G401.6 (cell line): ENCODE data around the gene MPZL1.
"Not testable (repeated sequence)": the region's sequence is repeated elsewhere in the genome, so short reads cannot be mapped to it uniquely, and the experiment has no call there.

Experiments used
- FAIRE-seq: peaks from 2 replicates; lab custom pipeline; 2012; peaks lifted over from hg19 to GRCh38; lab: Jason Lieb, UNC

Gene MPZL1

DNA sequence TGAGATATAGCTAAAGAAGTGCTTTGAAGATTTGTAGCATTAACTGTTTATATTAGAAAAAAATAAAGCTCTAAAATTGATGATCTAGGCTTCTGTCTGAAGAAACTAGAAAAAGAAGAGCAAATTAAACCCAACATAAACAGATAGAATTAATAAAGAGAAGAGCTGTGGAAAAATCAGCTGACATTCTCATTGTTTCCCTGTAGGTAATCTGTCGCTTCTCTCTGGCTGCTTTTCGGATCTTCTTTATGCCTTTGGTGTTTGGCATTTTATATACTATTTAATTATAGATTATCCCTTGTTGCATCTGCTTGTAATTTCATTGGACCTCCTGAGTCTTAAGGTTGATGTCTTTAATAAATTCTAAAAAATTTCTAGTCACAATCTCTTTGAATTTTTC lies 59.8 kb downstream of the MPZL1 start:
- FAIRE-seq = no peak

DNA sequence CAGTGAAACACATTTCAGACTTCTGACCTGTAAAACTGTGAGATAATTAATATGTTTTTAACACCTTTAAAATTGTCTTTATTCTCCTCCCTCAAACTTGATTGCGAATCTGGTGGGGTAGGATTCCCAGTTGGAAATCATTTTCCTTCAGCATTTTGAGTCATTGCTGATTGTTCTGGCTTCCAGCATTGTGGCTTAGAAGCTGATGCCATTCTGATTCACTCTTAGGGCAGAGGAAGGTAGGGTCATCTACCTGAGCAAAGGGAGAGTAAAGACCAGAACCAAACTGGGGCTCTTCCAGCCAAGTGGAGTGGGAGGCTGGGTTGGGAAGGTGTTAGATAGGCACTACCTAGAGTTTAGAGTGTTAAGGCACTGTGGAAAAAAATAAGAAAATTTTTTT lies 61.2 kb downstream of the MPZL1 start:
- FAIRE-seq = no peak

DNA sequence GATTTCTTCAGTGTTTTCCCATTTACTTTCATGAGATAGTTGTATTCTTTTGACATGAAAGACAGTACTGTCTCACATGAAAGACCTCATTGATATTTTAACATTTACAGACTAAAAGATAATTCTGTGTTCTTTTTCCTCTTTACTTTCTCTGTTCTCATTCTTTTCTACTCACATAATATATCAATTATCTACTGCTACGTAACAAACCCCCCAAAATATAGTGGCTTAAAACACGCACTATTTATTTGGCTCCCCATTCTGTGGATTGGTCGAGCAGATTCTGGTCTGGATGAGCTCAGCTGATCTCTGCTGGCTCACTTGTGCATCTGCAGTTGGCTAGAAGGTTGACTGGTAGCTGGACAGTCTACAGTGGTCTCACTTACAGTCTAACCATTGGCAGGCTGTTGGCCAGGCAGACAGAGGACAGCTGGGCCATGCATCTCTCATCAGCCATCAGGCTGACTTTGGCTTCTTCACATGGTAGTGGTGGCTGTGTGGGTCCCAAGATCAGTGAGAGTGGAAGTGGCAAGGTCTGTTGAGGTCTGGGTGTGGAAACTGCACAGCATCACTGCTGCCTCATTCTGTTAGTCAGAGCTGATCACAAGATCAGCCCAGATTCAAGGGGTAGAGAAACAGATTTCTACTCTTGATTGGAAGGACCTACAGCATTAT lies 63.2 kb downstream of the MPZL1 start:
- no peak for FAIRE-seq

DNA sequence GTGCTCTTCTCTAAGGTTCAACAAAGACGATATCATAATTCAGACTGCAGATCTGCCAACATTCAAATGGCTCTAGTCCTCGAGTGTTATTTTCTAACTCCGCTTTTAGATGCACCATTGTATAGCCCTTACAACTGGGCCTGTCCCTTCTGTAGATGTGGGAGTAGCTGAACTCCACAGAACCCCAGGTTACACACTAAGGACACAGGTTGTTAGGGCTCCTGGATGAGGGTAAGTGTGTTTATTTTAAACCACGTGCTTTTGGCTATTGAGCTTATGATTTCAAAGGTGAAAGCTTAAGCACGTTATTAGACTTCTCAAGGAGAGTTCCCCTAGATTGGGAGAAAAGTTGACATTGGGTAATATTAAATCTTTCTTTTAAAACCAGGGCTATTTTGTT lies 64.7 kb downstream of the MPZL1 start:
- FAIRE-seq = no peak

DNA sequence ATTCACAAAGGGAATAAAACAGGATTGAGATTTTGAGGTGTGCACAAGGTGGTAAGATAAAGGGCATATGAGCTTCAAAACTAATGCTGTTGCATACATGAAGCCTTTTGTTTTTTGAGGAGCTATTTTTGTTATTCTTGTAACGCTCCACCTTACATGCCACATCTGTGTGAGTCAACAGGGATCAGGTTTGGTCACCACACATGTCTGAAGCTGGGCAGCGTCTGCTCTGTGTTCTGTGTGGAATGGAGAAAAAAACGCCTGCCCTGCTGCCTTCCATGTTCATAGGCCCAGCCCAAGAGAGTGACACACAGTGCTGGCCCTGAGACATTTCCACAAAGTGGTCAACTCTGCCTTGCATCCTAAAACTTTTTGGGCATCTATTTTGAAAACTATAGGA lies 67.7 kb downstream of the MPZL1 start:
- FAIRE-seq = no peak

DNA sequence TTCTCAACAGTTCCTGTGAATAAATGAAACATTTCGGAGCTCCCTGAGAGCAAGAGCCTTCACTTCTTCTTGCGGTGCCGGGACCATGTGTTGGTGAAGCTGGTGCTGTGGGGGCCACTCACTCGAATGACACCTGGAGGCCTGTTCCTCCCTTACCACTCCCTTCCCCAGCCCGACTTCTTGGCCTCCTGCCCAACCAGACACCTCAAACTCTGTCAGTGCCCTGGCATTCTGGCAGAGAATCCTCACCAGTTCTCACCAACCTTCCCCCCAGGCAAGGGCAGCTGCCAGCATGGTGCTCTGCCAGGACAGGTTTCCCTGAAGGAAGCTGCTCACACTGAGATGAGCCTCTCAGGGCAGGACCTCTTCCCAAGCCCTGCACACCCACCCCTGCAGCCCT lies 68.3 kb downstream of the MPZL1 start:
- FAIRE-seq = no peak

DNA sequence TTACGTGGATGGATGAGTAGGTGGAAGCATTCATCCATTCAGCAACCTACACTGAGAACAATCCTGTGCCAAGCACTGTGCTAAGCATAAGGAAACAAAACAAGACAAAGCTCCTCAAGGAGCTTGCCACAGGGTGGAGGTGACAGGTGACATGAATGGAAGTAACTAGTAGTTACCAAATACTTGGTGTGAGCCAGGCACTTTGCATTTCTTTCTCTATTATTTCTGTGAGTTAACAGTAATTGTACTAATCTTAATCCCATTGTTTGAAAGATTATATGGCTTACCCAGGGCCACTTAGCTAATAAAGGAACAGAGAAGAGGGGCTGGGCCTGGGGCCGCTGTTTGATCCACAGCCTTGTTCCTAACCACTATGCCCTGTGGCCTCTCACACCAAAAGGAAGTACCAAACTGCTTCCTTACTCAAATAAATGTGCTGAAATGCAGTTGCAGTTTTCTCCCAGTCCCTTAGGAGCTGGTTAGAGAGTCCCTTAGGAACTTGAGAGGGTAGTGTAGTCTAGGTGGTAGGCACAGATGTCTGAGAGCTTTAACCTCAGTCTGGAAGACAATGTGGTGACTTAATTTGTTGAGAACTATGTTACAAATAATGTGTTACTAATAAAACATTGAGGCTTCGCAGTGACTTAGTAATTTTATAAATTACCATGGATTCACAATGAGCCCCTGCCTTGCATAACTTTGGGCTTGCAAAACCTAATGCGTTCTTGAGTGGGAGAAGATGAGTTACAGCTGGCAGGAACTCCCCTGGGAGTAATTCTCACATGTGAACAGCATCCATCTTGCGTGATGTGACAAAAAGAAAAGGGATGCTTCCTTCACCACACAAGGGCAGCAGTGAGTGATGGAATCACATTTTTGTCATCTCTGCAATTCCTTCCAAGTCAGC lies 69.8 kb downstream of the MPZL1 start:
- no peak for FAIRE-seq

DNA sequence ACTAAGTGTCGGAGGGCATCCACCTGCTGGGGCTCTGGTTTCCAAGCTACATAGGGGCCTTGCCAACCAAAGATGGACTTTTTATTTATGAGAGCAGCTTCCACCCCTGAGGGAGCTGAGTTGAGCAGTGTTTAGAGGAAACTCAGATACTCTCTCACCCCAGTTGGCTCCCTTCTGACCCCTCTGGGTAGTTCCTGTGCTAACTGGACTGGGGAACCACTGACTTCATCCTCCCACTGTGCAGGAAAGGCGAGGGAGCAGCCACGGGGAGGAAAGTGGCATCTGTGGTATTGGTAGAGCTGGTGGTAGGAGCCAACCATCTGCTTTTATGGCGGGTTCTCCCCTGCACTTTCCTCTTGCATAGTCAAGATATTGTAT lies 70.4 kb downstream of the MPZL1 start:
- no peak for FAIRE-seq

DNA sequence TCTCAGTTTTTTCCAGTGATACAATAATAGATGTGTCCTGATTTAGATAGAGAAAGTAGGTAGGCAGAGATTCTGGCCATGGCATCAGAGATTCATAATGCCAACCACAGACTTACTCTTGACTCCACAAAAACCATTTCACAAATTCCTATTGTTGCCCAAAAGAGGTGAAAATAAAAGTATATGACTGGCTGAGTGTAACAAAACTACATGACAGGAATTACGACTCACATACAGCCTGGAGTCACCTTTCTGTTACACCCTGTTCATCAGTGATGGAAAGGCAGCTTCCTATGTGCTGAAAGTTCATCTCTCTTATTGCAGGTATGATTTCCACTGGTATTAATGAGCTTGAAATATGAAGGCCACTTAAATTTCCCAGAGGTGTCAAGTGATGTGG lies 72.3 kb downstream of the MPZL1 start:
- no peak for FAIRE-seq

DNA sequence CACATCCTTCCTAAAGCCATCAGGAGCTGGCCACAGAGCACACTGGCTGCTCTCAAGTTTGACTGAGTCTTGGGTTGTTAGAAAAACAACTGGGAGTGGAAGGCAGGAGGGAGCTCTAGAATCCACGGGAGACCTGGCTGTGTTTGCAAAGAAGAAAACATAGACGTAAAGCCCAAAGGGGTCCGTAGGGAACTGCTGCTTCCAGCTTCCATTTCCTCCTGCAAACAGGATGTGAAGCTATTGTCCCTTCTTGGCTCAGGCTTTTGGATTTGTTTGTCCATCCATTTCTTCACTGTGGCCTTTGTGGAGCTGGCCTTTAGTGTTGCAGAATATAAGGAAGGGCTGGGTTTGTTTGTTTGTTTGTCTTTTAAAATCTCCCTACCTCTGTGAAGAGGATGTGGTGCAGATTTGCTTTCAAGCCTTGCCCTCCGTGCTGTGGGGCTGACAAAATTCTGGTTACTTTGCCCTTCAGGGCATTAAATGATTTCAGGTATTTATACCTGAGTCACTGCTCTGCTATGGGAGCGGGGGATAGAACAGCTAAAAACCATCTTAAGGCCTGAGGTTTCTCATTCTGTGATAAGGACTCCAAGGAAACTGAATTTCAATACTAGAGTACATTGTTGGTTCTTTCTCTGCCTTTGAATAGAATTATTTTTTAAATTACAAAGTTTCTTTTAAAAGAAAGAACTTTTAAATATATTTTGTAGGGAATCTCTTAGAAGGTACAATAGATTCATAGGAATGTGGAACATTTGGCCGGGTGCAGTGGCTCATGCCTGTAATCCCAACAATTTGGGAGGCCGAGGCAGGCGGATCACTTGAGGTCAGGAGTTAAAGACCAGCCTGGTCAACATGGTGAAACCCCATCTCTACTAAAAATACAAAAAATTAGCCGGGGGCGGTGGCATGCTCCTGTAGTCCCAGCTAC lies 74.3 kb downstream of the MPZL1 start:
- no peak for FAIRE-seq

DNA sequence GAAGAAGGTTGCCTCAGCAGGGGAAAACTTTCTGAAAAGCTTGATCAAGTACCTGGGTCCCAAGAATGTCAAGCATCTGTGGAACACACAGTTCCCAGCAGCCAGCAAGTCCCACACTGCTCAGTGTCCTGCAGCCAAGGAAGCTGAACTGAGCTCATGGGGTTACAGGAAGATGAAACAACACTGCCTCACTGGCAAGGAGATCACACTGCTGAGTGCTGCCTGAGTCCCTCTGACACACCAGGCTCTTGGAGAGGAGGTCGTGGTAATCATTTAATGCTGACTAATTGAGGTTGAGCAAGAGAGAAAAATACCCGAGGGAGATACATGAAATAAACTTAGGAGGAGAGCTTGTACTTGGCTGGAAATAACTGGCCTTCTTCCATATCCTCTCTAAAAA lies 75.2 kb downstream of the MPZL1 start:
- no peak for FAIRE-seq

DNA sequence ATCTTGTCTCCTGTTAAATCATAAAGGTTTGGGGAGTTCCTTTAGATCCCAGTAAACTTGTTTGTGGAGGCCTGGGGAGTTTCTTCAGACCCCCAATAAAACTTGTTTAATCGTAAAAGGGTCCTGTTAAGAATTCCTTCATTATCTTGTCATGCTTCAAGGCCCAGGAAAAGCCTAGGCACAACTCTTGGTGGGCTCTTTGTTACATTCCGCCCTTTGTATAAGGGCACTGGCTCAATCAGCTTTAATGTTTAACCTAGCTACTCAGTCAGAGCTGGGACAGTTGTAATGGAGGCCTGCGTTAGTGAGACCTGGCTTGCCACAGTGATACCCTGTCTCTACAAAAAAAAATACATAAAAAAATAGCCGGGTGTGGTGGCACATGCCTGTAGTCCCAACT lies 77.2 kb downstream of the MPZL1 start:
- FAIRE-seq = no peak

DNA sequence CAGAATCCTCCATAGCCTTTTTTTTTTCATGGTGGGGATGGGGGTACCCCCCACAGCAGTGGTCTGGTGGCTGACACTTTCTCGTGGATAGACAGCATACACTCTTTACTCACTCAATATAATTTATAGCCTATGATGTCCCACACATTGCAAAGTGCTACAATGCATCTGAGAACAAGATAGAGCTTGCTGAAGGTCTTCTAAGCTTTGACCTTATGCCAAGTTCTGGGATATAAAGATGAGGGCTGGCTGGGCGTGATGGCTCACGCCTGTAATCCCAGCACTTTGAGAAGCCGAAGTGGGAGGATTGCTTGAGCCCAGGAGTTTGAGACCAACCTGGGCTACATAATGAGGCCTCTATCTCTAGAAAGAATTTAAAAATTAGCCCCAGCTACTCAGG lies 78.0 kb downstream of the MPZL1 start:
- no peak for FAIRE-seq

DNA sequence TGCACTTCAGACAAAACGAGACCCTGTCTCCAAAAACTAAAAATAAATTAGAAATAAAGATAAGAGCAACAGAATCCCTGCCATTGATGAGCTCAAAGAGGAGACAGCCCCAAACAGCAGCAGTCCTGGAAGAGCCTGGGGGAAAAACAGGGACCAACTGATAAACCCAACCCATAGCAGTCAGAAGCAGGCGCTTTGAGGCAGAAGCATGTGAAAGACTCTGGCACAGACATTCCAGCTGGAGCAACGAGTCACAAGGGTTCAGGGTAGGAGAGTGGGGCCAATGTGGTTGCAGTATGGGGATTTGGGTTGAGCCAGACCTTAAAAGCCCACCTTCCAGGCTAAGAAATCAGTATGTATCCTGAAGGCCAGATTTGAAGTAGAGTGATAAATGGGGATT lies 78.5 kb downstream of the MPZL1 start:
- FAIRE-seq = no peak

DNA sequence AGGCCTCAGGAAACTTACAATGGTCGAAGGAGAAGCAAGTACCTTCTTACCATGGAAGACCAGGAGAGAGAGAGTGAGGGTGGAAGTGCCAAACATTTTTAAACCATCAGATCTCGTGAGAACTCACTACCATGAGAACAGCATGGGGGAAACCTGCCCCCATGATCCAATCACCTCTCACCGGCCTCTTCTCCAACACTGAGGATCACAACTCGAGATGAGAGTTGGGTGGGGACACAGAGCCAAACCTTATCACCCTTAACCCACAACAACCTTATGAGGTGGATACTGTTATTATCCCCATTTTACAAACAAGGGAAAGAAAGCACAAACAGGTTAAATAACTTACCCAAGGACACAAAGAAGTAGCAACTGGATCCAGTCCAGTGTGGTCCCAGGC lies 80.5 kb downstream of the MPZL1 start:
- FAIRE-seq = no peak

DNA sequence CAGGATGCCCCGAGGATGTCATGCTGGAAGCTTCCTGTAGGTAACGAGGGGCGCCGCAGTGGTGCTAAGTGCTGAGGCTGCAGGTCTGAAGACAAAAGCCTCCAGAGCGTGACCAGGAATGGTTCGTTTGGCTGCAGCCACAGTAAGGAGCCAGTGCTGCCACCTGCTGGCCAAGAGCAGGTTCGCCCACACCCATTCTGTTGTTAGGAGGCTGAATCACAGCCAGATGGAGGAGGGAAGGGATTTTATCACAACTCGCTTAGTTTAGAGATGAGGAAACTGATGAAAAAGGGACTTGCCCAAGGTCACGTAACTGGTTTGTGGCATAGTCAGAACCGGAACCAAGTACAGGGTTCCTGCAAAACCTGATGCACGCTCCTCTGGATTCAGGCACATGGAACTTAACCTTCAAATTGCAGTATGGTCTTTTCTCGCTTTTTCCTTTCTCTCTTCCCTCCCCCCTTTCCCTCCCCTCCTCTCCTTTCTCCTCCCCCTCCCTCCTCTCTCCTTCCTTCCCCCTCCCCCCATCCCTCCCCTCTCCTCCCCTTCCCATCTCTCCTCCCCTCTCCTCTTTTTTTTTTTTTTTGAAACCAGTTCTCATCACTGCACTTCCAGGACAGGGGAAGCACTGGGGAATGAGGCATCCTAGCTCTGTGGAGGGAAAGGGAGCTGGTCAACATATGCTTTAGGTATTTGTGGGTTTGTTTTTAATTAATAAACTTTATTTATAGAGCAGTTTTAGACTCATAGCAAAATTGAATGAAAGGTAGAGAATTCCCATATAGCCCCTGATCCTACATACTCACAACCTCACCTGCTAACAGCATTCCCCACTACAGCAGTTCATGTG lies 81.8 kb downstream of the MPZL1 start:
- peak; percentile 87 for FAIRE-seq

DNA sequence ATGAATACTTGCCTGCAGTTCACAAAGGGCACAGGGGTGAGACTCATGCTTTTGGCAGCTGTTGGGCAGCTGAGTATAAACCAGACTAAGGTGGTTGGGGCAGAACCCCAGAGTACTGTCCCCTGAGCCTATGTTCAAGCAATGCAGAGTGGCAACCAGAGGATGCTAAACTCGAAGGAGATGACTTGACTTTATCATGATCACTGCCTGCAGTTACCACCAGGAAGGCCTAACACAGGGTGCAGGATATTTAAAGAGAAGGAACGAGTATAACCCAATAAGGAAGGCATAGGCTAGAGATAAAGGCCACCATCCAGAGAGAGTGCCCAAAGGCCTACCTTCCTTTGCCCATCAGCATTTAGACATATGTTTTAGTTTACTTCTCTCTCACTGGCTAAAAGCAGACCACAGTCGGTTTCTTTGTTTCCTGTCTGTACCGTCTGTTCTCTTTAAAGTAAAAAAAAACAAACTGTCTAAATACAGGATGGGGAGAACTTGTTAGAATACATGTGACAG lies 83.3 kb downstream of the MPZL1 start:
- no peak for FAIRE-seq

DNA sequence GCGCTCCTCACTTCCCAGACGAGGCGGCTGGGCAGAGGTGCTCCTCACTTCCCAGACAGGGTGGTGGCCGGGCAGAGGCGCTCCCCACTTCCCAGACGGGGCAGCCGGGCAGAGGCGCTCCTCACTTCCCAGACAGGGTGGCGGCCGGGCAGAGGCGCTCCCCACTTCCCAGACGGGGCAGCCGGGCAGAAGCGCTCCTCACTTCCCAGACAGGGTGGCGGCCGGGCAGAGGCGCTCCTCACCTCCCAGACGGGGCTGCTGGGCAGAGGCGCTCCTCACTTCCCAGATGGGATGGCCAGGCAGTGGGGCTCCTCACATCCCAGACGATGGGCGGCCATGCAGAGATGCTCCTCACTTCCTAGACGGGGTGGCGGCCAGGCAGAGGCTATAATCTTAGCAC lies 84.5 kb downstream of the MPZL1 start:
- not testable (repeated sequence) for FAIRE-seq

DNA sequence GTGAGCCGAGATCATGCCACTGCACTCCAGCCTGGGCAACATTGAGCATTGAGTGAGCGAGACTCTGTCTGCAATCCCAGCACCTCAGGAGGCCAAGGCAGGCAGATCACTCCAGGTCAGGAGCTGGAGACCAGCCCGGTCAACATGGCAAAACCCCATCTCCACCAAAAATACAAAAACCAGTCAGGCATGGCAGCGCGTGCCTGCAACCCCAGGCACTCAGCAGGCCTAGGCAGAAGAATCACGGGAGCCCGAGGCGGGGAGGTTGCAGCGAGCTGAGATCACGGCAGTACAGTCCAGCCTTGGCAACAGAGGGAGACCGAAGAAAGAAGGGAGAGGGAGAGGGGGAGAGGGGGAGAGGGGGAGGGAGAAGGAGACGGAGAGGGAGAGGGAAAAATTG lies 84.9 kb downstream of the MPZL1 start:
- FAIRE-seq = not testable (repeated sequence)

DNA sequence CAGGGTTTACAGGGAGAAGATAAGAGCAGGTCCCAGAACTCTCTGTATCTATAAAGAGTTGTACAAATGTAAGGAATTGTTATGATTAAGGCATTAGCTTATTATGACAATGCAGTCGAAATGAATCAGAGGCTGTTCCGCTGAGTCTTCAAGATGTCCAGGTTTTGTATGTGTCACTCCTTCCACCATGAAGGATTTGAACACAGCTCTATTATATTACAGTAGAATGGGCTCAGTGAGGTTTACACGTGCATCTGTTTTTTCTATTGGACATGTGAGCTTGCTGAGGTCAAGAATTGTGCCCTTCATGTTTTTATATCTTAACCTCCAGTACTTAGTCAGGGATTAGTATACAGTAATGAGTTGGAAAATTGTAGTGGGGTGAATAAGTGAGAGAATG lies 86.3 kb downstream of the MPZL1 start:
- FAIRE-seq = no peak

DNA sequence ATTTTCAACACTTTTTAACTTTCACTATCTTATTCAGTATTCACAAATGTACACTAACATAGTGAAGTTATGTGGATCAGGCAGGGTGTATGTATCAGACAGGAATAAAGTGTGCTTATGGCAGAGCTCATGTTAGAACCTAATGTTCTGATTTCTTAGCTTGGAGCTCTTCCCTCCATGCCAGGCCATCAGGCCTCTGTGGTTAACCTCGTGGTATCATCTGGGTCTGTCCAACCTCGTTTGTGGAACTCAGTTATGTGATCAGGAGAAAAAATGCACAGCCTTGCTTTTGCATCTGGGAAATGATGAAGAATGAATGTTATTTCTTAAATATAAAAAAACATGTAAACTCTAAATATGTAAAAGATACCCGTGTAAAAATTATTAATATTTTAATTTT lies 86.9 kb downstream of the MPZL1 start:
- FAIRE-seq = no peak

DNA sequence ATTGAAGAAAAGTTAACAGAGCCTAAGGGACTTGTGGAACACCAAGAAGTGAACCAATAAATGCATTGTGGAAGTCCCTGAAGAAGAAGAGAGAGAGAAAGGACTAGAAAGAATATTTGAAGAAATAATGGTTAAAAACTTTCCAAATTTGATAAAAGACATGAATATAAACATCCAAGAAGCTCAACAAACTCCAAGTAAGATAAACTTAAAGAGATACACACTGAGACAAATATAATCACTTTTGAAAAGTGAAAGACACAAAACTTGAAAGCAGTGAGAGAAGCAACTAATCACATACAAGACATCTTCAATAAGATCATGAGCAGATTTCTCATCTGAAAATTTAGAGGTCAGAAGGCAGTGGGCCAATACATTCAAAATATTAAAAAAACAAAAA lies 91.2 kb downstream of the MPZL1 start:
- FAIRE-seq = no peak
